HG02798 (cell line): ENCODE measurements around the gene NCF1.
A peak's percentile ranks its signal among the peaks of the same experiment; 100 is the strongest.
"Not testable (repeated sequence)": the region's sequence is repeated elsewhere in the genome, so short reads cannot be mapped to it uniquely, and the experiment has no call there.

Source experiments
- ATAC-seq: cut with Tn5 transposase; IDR thresholded peaks from one replicate; pipeline ENCODE4 v1.9.1; 2021; ENCODE audit warnings: mild to moderate bottlenecking; ENCODE audit not compliant: unreplicated experiment, poor library complexity

Gene NCF1

GRCh38 chr7:74783595-74783994, 9.8 kb downstream of the NCF1 start:
- ATAC-seq: not testable (repeated sequence)

GRCh38 chr7:74788369-74789150, 14.7 kb downstream of the NCF1 start:
- ATAC-seq: peak; percentile 90

- ATAC-seq: not testable (repeated sequence)
These were observed 15.5 kb downstream of the NCF1 start for GRCh38 chr7:74789200-74789736.

- not testable (repeated sequence) for ATAC-seq
These were observed 24.2 kb downstream of the NCF1 start for GRCh38 chr7:74797848-74798622.

GRCh38 chr7:74798644-74799043, 24.8 kb downstream of the NCF1 start:
- ATAC-seq: not testable (repeated sequence)

DNA sequence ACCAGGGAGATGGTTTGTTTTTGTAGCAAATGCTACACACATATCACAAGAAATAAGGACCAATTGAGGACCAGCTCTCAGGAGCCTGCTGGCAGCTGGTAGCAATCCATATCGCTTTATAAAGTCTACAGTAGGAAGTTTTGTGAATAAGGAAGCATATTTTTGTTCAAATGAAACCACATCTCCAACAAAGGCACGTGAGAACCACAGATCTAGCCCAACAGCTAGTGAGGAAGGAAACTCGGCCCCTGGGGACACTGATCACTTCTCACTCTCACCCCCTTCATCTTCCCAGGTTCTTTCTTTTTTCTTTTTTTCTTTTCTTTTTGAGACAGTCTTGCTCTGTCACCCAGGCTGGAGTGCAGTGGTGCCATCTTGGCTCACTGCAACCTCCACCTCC, 42.1 kb downstream of the NCF1 start:
- ATAC-seq: not testable (repeated sequence)

- ATAC-seq: peak; percentile 93
These were observed 46.5 kb downstream of the NCF1 start for GRCh38 chr7:74820146-74820805.

DNA sequence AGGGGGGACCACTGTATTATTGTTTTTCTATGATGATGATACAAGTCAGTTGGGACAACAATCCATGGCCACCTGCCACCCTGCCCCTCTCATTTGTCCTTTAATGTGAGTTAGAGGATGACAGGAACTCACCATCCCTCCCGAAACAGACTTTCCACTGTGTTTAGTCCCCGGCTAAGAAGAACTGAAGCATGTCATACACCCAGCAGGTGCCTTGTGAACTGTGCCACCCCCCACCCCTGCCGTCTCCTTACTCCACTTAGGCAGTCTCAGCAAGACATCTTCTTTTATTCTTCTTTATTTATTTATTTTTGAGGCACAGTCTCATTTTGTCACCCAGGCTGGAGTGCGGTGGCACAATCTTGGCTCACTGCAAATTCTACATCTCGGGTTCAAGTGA, 47.4 kb downstream of the NCF1 start:
- ATAC-seq: not testable (repeated sequence)

GRCh38 chr7:74829959-74830358, 56.1 kb downstream of the NCF1 start:
- ATAC-seq: not testable (repeated sequence)

GRCh38 chr7:74830411-74830810, 56.6 kb downstream of the NCF1 start:
- not testable (repeated sequence) for ATAC-seq
